ENCODE measurements around the gene OPRL1. TPM values are rescaled to one million over a fixed set of nuclear protein-coding genes. Genes with fewer than 3 reads are reported as not detected.

Gene OPRL1
- total and polyA plus RNA-seq, 2 of the 8 experiments (the other 6 are each of a cell fraction or from before 2014, with no cell fraction given): 0.63 to 0.98 TPM

DNA sequence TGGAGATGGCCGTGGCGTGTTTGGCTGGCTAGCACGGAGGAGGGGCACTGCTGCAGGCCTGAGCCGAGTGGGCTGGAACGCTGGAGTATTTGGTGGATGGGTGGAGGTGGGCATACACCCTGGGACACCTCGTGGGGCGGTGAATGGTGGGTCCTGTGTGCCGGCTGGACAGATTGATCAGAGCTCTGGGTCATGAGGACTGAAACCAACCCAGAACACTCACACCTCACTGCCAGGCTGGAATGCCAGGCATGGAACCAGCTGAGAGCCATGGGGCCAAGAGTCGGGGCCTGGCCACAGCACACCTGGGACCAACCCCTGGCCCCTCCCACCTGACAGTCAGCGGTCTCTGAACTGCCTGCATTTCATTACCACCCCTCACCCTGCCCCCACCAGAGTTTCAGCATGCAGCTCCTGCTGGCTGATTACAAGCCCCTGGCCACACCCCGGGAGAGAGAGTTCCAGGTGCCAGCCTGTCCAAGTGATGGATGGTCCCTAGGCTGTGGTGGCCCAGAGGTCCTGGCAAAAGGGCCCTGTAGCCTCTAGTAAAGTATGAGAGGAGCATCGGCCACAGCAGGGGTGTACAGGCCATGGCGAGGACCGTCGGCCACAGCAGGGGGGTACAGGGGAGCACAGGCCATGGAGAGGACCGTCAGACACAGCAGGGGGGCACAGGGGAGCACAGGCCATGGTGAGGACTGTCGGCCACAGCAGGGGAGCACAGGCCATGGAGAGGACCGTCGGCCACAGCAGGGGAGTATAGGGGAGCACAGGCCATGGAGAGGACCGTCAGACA lies 24.2 kb downstream of the OPRL1 start:
- no peak overlapping the region for H2BK20ac ChIP-seq (ENCODE audit: low read length)
- H3K23me2 ChIP-seq (ENCODE audit: low read depth, low read length): peaks cover 2% of the 10 kb centered on the region; the same call in 1 of the 2 replicates
- no peak overlapping the region for H2BK5ac ChIP-seq (ENCODE audit: low read depth, low read length)
- FAIRE-seq (no peak), DNase-seq (ENCODE audit: low read depth in 1 of 2, low spot score in 2 of 2) (peak in 1 of 2 experiments; percentile 48)
- no peak overlapping the region for H2AFZ ChIP-seq (ENCODE audit: low read length)
- 83% methylated on average over 20 of the region's 20 CpGs; no CpG with 5 or more reads in 1 of the 2 experiments for WGBS, 2 experiments (ENCODE audit: extremely low coverage in 1 of 2, insufficient coverage in 1 of 2, insufficient read length in 1 of 2, insufficient replicate concordance in 2 of 2, low coverage in 1 of 2, low lambda C conversion rate in 2 of 2, missing lambda C conversion rate in 1 of 2)
- H3K56ac ChIP-seq (replicated peaks; ENCODE audit: insufficient read length, low read depth, low read length): no peak overlapping the region
- no peaks in the 10 kb centered on the region for H3K9me3 ChIP-seq (ENCODE audit: insufficient read depth in 2 of 2, low read depth in 1 of 2, low read length in 1 of 2)
- no peak overlapping the region for H4K8ac ChIP-seq (ENCODE audit: extremely low read depth, insufficient read depth, low read length)
- H3K4me1 ChIP-seq (replicated peaks in 1 of 4; ENCODE audit: control insufficient read depth in 3 of 4, insufficient read depth in 4 of 4, low read length in 3 of 4): peaks cover 0 to 8% (median 3%) of the 10 kb centered on the region in 4 experiments; a peak in 3 of 7 replicates
- H3K79me1 ChIP-seq (ENCODE audit: low read depth, low read length): no peaks in the 10 kb centered on the region; the same call in 1 of the 2 replicates
- H2BK15ac ChIP-seq (ENCODE audit: low read length): no peak overlapping the region
- TF ChIP-seq SP4 (IDR thresholded peaks at IDR 0.05; ENCODE audit: low read length): no peak
- 0 out of 2 replicates have a peak, but pooled peaks have one; percentile 27 for TF ChIP-seq TCF12 (IDR thresholded peaks at IDR 0.05; ENCODE audit: low read depth, low read length)
- TF ChIP-seq, protein P1, sequence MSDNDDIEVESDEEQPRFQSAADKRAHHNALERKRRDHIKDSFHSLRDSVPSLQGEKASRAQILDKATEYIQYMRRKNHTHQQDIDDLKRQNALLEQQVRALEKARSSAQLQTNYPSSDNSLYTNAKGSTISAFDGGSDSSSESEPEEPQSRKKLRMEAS (IDR thresholded peaks at IDR 0.05): no peak
- H2BK12ac ChIP-seq (ENCODE audit: low read depth, low read length): 0 out of 2 replicates have a peak overlapping the region, but pooled peaks have one; percentile 50
- H4K20me1 ChIP-seq (replicated peaks in 1 of 2; ENCODE audit: control insufficient read depth in 1 of 2, insufficient read depth in 2 of 2, low read length in 2 of 2): peaks cover 2 to 3% of the 10 kb centered on the region in 2 experiments
- H3K4me3 ChIP-seq (ENCODE audit: extremely low read depth in 1 of 4, insufficient read depth in 2 of 4, low read depth in 3 of 4, low read length in 4 of 4): no peak overlapping the region
- no peak overlapping the region for H3K18ac ChIP-seq (ENCODE audit: extremely low read depth, low read length)
- no peak overlapping the region for H3K4ac ChIP-seq (replicated peaks; ENCODE audit: insufficient read length, low read depth, low read length)
- no peak overlapping the region for H4K91ac ChIP-seq (replicated peaks; ENCODE audit: insufficient read length, low read length)
- peaks cover 2 to 26% (median 21%) of the 10 kb centered on the region in 4 experiments for H3K27me3 ChIP-seq (replicated peaks in 1 of 4; ENCODE audit: control insufficient read depth in 3 of 4, extremely low read depth in 1 of 4, insufficient read depth in 3 of 4, low read length in 3 of 4)
- H3K23ac ChIP-seq (ENCODE audit: insufficient read length): no peak overlapping the region
- POLR2A ChIA-PET (ENCODE audit: partially characterized antibody): interaction anchor here (0.8 kb wide), 1 partner anchor 19 kb away, joined by 3 read pairs; no protein-coding TSS in a partner anchor
- CTCF ChIA-PET (ENCODE audit: partially characterized antibody): interaction anchor here (3.5 to 3.8 kb wide), 2 partner anchors 13 kb away, joined by 12 to 28 read pairs; no protein-coding TSS in a partner anchor
- no peak overlapping the region for H2BK120ac ChIP-seq (replicated peaks; ENCODE audit: low read depth, low read length)
- H3K79me2 ChIP-seq (ENCODE audit: control insufficient read depth in 1 of 2, insufficient read depth in 2 of 2, low read length in 2 of 2): no peaks in the 10 kb centered on the region
- H3K14ac ChIP-seq (ENCODE audit: insufficient read length): no peak overlapping the region
- H3K9ac ChIP-seq (replicated peaks in 1 of 4; ENCODE audit: extremely low read depth in 1 of 4, low read depth in 3 of 4, low read length in 3 of 4): no peak overlapping the region
- no peak overlapping the region for H4K5ac ChIP-seq (ENCODE audit: insufficient read length, low read depth, low read length)
- 0 out of 2 replicates have a peak overlapping the region, but pooled peaks have one; percentile 65 for H2AK5ac ChIP-seq (ENCODE audit: low read depth, low read length)
- peak overlapping the region in 1 of 2 experiments; percentile 25; a peak in 1 of 4 replicates for H3K4me2 ChIP-seq (ENCODE audit: insufficient read depth in 1 of 2, low read depth in 2 of 2, low read length in 2 of 2)
- H3K36me3 ChIP-seq (ENCODE audit: control insufficient read depth in 2 of 4, insufficient read depth in 4 of 4, low read length in 3 of 4): no peaks in the 10 kb centered on the region
- H3K27ac ChIP-seq (ENCODE audit: low read depth, low read length): no peak overlapping the region
